NCI-H82 (cell line): Measurements from ENCODE around the gene SNAPC5.

Experiments used
- DNase-seq: peaks from one replicate; lab custom pipeline; 2025; lab: John Stamatoyannopoulos, UW

The SNAPC5 gene

GRCh38 chr15:66456211-66456610, 41.4 kb downstream of the SNAPC5 start:
- DNase-seq, result no peak

GRCh38 chr15:66454143-66454542, 43.4 kb downstream of the SNAPC5 start:
- no peak for DNase-seq

- DNase-seq, result no peak
These were observed 44.5 kb downstream of the SNAPC5 start for GRCh38 chr15:66452971-66453580.

GRCh38 chr15:66452420-66452819, 45.1 kb downstream of the SNAPC5 start:
- DNase-seq, result peak; percentile 42
